OCI-LY1 (cell line): ENCODE results near the gene PSORS1C2.

Experiments used
- H2AFZ ChIP-seq: fragments of 200-600 bp; sonication (generic), shearing (Covaris generic); 2 replicates; pipeline ENCODE4 v1.6.0; 2014; ENCODE audit warnings: antibody characterized with exemption, mild to moderate bottlenecking, low read length
- H3F3A ChIP-seq: fragments of 200-600 bp; sonication (generic), shearing (Covaris generic); 2 replicates; pipeline ENCODE4 v1.6.0; 2014; ENCODE audit warnings: mild to moderate bottlenecking, antibody characterized with exemption, low read length, moderate library complexity; ENCODE audit not compliant: insufficient read depth
- H3K27ac ChIP-seq: fragments of 200-600 bp; sonication (generic); 2 replicates; pipeline ENCODE4 v1.5.1; 2014; ENCODE audit warnings: low read length, mixed run types, mild to moderate bottlenecking, low read depth; ENCODE audit not compliant: poor library complexity, severe bottlenecking
- H3K27me3 ChIP-seq: fragments of 200-600 bp; sonication (generic); 2 replicates; pipeline ENCODE4 v1.6.0; 2014; ENCODE audit warnings: antibody characterized with exemption, mild to moderate bottlenecking, low read length, moderate library complexity; ENCODE audit not compliant: insufficient read depth
- H3K36me3 ChIP-seq: fragments of 200-600 bp; sonication (generic); 2 replicates; pipeline ENCODE4 v1.6.1; 2014; ENCODE audit warnings: mild to moderate bottlenecking, antibody characterized with exemption, low read length, moderate library complexity, mixed read lengths; ENCODE audit not compliant: insufficient read depth
- H3K4me1 ChIP-seq: fragments of 200-600 bp; sonication (generic); 2 replicates; pipeline ENCODE4 v1.5.1; 2014; ENCODE audit warnings: mild to moderate bottlenecking, low read length, moderate library complexity; ENCODE audit not compliant: insufficient read depth, severe bottlenecking
- H3K4me2 ChIP-seq: fragments of 200-600 bp; sonication (generic), shearing (Covaris generic); 2 replicates; pipeline ENCODE4 v1.6.1; 2014; ENCODE audit warnings: low read length
- H3K4me3 ChIP-seq: fragments of 200-600 bp; sonication (generic); 2 replicates; pipeline ENCODE4 v1.5.1; 2014; ENCODE audit warnings: low read length, low read depth, mild to moderate bottlenecking, mixed read lengths; ENCODE audit not compliant: poor library complexity, severe bottlenecking
- H3K79me2 ChIP-seq: fragments of 200-600 bp; shearing (Covaris generic); 2 replicates; pipeline ENCODE4 v1.6.1; 2016; ENCODE audit warnings: mixed run types, low read length, mixed read lengths; ENCODE audit not compliant: insufficient read depth
- H3K9ac ChIP-seq: fragments of 200-600 bp; sonication (generic), shearing (Covaris generic); 2 replicates; pipeline ENCODE4 v1.6.1; 2014; ENCODE audit warnings: mild to moderate bottlenecking, low read length, mixed read lengths
- H3K9me2 ChIP-seq: fragments of 200-600 bp; sonication (generic), shearing (Covaris generic); 2 replicates; pipeline ENCODE4 v1.6.1; 2014; ENCODE audit warnings: low read depth, mild to moderate bottlenecking, low read length, mixed read lengths
- H3K9me3 ChIP-seq: fragments of 200-600 bp; shearing (Covaris generic); 2 replicates; pipeline ENCODE4 v1.6.1; 2014; ENCODE audit warnings: low read length, mixed read lengths
- H4K20me1 ChIP-seq: fragments of 200-600 bp; sonication (generic), shearing (Covaris generic); 2 replicates; pipeline ENCODE4 v1.6.0; 2016; ENCODE audit warnings: mild to moderate bottlenecking, low read length; ENCODE audit not compliant: insufficient read depth
- EZH2 ChIP-seq: fragments of 200-600 bp; sonication (generic), shearing (Covaris generic); IDR thresholded peaks from 2 replicates; pipeline ENCODE4 v1.8.0; 2017; ENCODE audit warnings: borderline replicate concordance, mixed run types, mild to moderate bottlenecking, antibody characterized with exemption, low read length, moderate library complexity, mixed read lengths
- TF ChIP-seq, protein P1 (sequence below): fragments of 200-600 bp; sonication (generic), shearing (Covaris generic); IDR thresholded peaks from 2 replicates; pipeline ENCODE4 v1.5.1; 2017; ENCODE audit warnings: mild to moderate bottlenecking, antibody characterized with exemption, low read length, moderate library complexity, mixed read lengths

Gene PSORS1C2

DNA sequence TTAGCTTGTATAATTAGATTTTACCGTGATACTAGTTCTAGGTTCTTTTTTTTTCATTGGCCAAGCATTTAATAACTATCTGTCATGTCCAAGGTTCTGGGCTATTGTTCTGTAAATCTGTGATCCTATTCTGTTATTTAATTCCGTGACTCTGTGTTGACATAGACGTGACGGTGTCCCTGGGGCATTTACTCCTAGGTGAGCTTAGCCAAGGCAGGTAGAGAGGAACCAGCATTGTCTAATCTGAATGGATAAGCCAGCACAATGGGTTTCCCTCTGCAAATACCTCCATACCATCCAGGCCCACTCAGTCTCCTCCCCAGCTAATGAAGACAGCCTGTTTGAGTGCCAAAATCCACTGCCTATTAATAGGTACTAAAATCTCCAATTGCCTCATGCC is 9.7 kb downstream of the PSORS1C2 start:
- Histone ChIP-seq H3K4me1 (no peaks in the 10 kb centered on the region), H3K27me3 (peaks cover 6% of the 10 kb centered on the region; the same call in 1 of the 2 replicates), H3K27ac (no peak overlapping the region), H3K79me2 (no peaks in the 10 kb centered on the region), H3F3A (no peaks in the 10 kb centered on the region), H3K4me2 (no peak overlapping the region), H2AFZ (no peak overlapping the region), H4K20me1 (no peaks in the 10 kb centered on the region), H3K36me3 (no peaks in the 10 kb centered on the region), H3K9me2 (no peaks in the 10 kb centered on the region), H3K4me3 (no peak overlapping the region), H3K9me3 (no peaks in the 10 kb centered on the region), H3K9ac (no peak overlapping the region)
- no peak for TF ChIP-seq EZH2
- TF ChIP-seq, protein P1, sequence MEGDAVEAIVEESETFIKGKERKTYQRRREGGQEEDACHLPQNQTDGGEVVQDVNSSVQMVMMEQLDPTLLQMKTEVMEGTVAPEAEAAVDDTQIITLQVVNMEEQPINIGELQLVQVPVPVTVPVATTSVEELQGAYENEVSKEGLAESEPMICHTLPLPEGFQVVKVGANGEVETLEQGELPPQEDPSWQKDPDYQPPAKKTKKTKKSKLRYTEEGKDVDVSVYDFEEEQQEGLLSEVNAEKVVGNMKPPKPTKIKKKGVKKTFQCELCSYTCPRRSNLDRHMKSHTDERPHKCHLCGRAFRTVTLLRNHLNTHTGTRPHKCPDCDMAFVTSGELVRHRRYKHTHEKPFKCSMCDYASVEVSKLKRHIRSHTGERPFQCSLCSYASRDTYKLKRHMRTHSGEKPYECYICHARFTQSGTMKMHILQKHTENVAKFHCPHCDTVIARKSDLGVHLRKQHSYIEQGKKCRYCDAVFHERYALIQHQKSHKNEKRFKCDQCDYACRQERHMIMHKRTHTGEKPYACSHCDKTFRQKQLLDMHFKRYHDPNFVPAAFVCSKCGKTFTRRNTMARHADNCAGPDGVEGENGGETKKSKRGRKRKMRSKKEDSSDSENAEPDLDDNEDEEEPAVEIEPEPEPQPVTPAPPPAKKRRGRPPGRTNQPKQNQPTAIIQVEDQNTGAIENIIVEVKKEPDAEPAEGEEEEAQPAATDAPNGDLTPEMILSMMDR, result no peak

DNA sequence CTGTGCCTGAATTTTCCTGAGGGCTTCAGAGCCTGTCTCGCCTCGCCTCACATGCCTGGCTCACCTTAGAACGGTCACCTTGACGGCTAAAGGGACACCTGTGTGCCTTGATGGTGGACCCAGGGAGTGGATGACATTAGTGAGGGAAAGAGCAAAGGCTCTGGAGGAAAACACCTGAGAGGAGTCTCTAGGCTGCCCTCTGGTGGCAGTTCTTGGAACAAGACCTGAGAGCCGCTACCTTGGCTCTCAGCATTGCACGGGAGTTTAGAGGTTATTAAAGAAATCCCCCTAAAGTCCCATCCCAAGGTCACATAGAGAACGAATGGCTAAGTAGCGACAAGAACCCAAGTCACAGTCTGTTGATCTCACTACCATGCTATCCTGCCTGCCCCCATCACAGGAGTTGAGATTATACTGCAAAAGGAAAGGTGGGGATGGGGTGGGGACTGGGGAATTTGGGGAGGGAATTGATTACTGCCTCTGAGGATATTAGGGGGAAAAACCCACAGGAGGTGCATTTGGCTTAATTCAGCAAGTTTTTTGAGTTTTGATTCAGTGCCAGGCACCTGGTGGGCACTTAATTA is 10.7 kb downstream of the PSORS1C2 start:
- no peak overlapping the region for H2AFZ ChIP-seq
- H3K27ac ChIP-seq, result no peak overlapping the region
- H3K79me2 ChIP-seq, result no peaks in the 10 kb centered on the region
- no peaks in the 10 kb centered on the region for H3K36me3 ChIP-seq
- no peak overlapping the region for H3K9ac ChIP-seq
- H3K27me3 ChIP-seq, result peaks cover 11% of the 10 kb centered on the region; the same call in 1 of the 2 replicates
- H3K4me1 ChIP-seq, result no peaks in the 10 kb centered on the region
- H3K9me3 ChIP-seq, result no peaks in the 10 kb centered on the region
- H3F3A ChIP-seq, result no peaks in the 10 kb centered on the region
- no peak for TF ChIP-seq EZH2
- TF ChIP-seq, protein P1, result peak; percentile 73
- H3K9me2 ChIP-seq, result no peaks in the 10 kb centered on the region
- no peak overlapping the region for H3K4me3 ChIP-seq
- H4K20me1 ChIP-seq, result no peaks in the 10 kb centered on the region
- no peak overlapping the region for H3K4me2 ChIP-seq

GRCh38 chr6:31126396-31127175 is 12.3 kb downstream of the PSORS1C2 start:
- Histone ChIP-seq H3K9me2 (no peaks in the 10 kb centered on the region), H3K9ac (no peak overlapping the region)

More at GRCh38 chr6:31126396-31127175, 12.3 kb downstream of the PSORS1C2 start:
- H4K20me1 ChIP-seq, result no peaks in the 10 kb centered on the region
- no peaks in the 10 kb centered on the region for H3F3A ChIP-seq
- TF ChIP-seq EZH2, result no peak
- TF ChIP-seq, protein P1, result no peak
- no peak overlapping the region for H3K4me3 ChIP-seq
- H3K27me3 ChIP-seq, result peaks cover 11% of the 10 kb centered on the region; the same call in 1 of the 2 replicates
- no peaks in the 10 kb centered on the region for H3K36me3 ChIP-seq
- H3K79me2 ChIP-seq, result no peaks in the 10 kb centered on the region
- no peak overlapping the region for H3K4me2 ChIP-seq
- H3K27ac ChIP-seq, result no peak overlapping the region
- H3K4me1 ChIP-seq, result no peaks in the 10 kb centered on the region
- no peak overlapping the region for H2AFZ ChIP-seq
- H3K9me3 ChIP-seq, result no peaks in the 10 kb centered on the region
